IPS-18a (cell line): Measurements from ENCODE around the gene GRM1.

Experiments
- H3K27ac ChIP-seq: one replicate; pipeline ENCODE4 v1.5.1; 2013; ENCODE audit warnings: low read length
- H3K27me3 ChIP-seq: one replicate; pipeline ENCODE4 v1.6.1; 2013; ENCODE audit warnings: mild to moderate bottlenecking, low read length; ENCODE audit not compliant: control insufficient read depth, insufficient read depth
- H3K36me3 ChIP-seq: one replicate; pipeline ENCODE4 v1.6.1; 2013; ENCODE audit warnings: low read depth, low read length; ENCODE audit not compliant: control insufficient read depth
- H3K4me1 ChIP-seq: one replicate; pipeline ENCODE4 v1.6.1; 2013; ENCODE audit warnings: low read depth, low read length; ENCODE audit not compliant: control insufficient read depth
- H3K4me3 ChIP-seq: one replicate; pipeline ENCODE4 v1.5.1; 2013; ENCODE audit warnings: low read length
- H3K9ac ChIP-seq: one replicate; pipeline ENCODE4 v1.6.1; 2013; ENCODE audit warnings: mild to moderate bottlenecking, low read length, moderate library complexity
- H3K9me3 ChIP-seq: one replicate; pipeline ENCODE4 v1.6.1; 2013; ENCODE audit warnings: low read depth, low read length; ENCODE audit not compliant: control insufficient read depth

GRM1 gene

GRCh38 chr6:146047371-146047770, 18.5 kb downstream of the GRM1 start:
- H3K36me3 ChIP-seq: no peaks in the 10 kb centered on the region

GRCh38 chr6:146050168-146050567, 21.3 kb downstream of the GRM1 start:
- H3K9ac ChIP-seq: no peak overlapping the region
- no peaks in the 10 kb centered on the region for H3K9me3 ChIP-seq
- H3K27ac ChIP-seq: no peak overlapping the region
- no peaks in the 10 kb centered on the region for H3K36me3 ChIP-seq
- H3K4me3 ChIP-seq: no peak overlapping the region
- H3K27me3 ChIP-seq: no peaks in the 10 kb centered on the region
- H3K4me1 ChIP-seq: no peaks in the 10 kb centered on the region

More at GRCh38 chr6:146047371-146047770, 18.5 kb downstream of the GRM1 start:
- no peaks in the 10 kb centered on the region for H3K4me1 ChIP-seq
- no peak overlapping the region for H3K4me3 ChIP-seq
- H3K27ac ChIP-seq: no peak overlapping the region
- H3K9me3 ChIP-seq: no peaks in the 10 kb centered on the region
- no peak overlapping the region for H3K9ac ChIP-seq
- H3K27me3 ChIP-seq: no peaks in the 10 kb centered on the region

- no peak overlapping the region for H3K27ac ChIP-seq
- H3K4me3 ChIP-seq: no peak overlapping the region
- H3K27me3 ChIP-seq: no peaks in the 10 kb centered on the region
- no peak overlapping the region for H3K9ac ChIP-seq
- no peaks in the 10 kb centered on the region for H3K9me3 ChIP-seq
- H3K4me1 ChIP-seq: no peaks in the 10 kb centered on the region
- no peaks in the 10 kb centered on the region for H3K36me3 ChIP-seq
Measured at GRCh38 chr6:146056506-146056905, 27.6 kb downstream of the GRM1 start.

- Histone ChIP-seq H3K4me1 (peaks cover 3% of the 10 kb centered on the region), H3K9ac (no peak overlapping the region), H3K27me3 (no peaks in the 10 kb centered on the region), H3K36me3 (no peaks in the 10 kb centered on the region), H3K9me3 (no peaks in the 10 kb centered on the region), H3K27ac (no peak overlapping the region), H3K4me3 (no peak overlapping the region)
Measured at GRCh38 chr6:146065690-146066089, 36.8 kb downstream of the GRM1 start.

GRCh38 chr6:146066506-146066905, 37.6 kb downstream of the GRM1 start:
- Histone ChIP-seq H3K4me1 (peaks cover 3% of the 10 kb centered on the region), H3K4me3 (no peak overlapping the region), H3K27me3 (no peaks in the 10 kb centered on the region), H3K9ac (no peak overlapping the region), H3K27ac (no peak overlapping the region), H3K36me3 (no peaks in the 10 kb centered on the region), H3K9me3 (no peaks in the 10 kb centered on the region)

- Histone ChIP-seq H3K4me1 (peaks cover 3% of the 10 kb centered on the region), H3K4me3 (no peak overlapping the region), H3K27ac (no peak overlapping the region), H3K27me3 (no peaks in the 10 kb centered on the region), H3K9ac (no peak overlapping the region), H3K36me3 (no peaks in the 10 kb centered on the region), H3K9me3 (no peaks in the 10 kb centered on the region)
Measured at GRCh38 chr6:146071781-146072180, 42.9 kb downstream of the GRM1 start.

- Histone ChIP-seq H3K27me3 (no peaks in the 10 kb centered on the region), H3K36me3 (no peaks in the 10 kb centered on the region), H3K4me1 (no peaks in the 10 kb centered on the region), H3K9ac (no peak overlapping the region), H3K9me3 (no peaks in the 10 kb centered on the region), H3K27ac (no peak overlapping the region), H3K4me3 (no peak overlapping the region)
Measured at GRCh38 chr6:146077992-146078391, 49.1 kb downstream of the GRM1 start.

GRCh38 chr6:146087386-146087785, 58.5 kb downstream of the GRM1 start:
- H3K27me3 ChIP-seq: no peaks in the 10 kb centered on the region
- H3K4me3 ChIP-seq: no peak overlapping the region
- no peak overlapping the region for H3K9ac ChIP-seq
- H3K27ac ChIP-seq: no peak overlapping the region
- H3K4me1 ChIP-seq: no peaks in the 10 kb centered on the region
- no peaks in the 10 kb centered on the region for H3K9me3 ChIP-seq
- H3K36me3 ChIP-seq: no peaks in the 10 kb centered on the region

GRCh38 chr6:146090474-146090873, 61.6 kb downstream of the GRM1 start:
- H3K27me3 ChIP-seq: no peaks in the 10 kb centered on the region
- no peak overlapping the region for H3K4me3 ChIP-seq
- H3K9me3 ChIP-seq: no peaks in the 10 kb centered on the region
- H3K36me3 ChIP-seq: no peaks in the 10 kb centered on the region
- no peak overlapping the region for H3K9ac ChIP-seq
- no peak overlapping the region for H3K27ac ChIP-seq
- peaks cover 6% of the 10 kb centered on the region for H3K4me1 ChIP-seq

- Histone ChIP-seq H3K9ac (no peak overlapping the region), H3K27me3 (no peaks in the 10 kb centered on the region), H3K4me1 (peaks cover 6% of the 10 kb centered on the region), H3K4me3 (no peak overlapping the region), H3K27ac (no peak overlapping the region), H3K9me3 (no peaks in the 10 kb centered on the region), H3K36me3 (no peaks in the 10 kb centered on the region)
Measured at GRCh38 chr6:146092961-146093686, 64.3 kb downstream of the GRM1 start.

- H3K27me3 ChIP-seq: no peaks in the 10 kb centered on the region
- no peaks in the 10 kb centered on the region for H3K9me3 ChIP-seq
- H3K9ac ChIP-seq: no peak overlapping the region
- H3K27ac ChIP-seq: no peak overlapping the region
- no peaks in the 10 kb centered on the region for H3K36me3 ChIP-seq
- H3K4me1 ChIP-seq: peaks cover 6% of the 10 kb centered on the region
- no peak overlapping the region for H3K4me3 ChIP-seq
Measured at GRCh38 chr6:146095481-146095880, 66.6 kb downstream of the GRM1 start.

GRCh38 chr6:146097586-146097985, 68.7 kb downstream of the GRM1 start:
- no peak overlapping the region for H3K9ac ChIP-seq
- no peaks in the 10 kb centered on the region for H3K9me3 ChIP-seq
- H3K27ac ChIP-seq: no peak overlapping the region
- peaks cover 6% of the 10 kb centered on the region for H3K4me1 ChIP-seq
- no peaks in the 10 kb centered on the region for H3K36me3 ChIP-seq
- H3K27me3 ChIP-seq: no peaks in the 10 kb centered on the region
- H3K4me3 ChIP-seq: no peak overlapping the region
